Transverse colon (tissue), 3 donors: ENCODE results near the gene TBX21.
"Not testable (repeated sequence)": the region's sequence is repeated elsewhere in the genome, so short reads cannot be mapped to it uniquely, and the experiment has no call there.

Source experiments
- CTCF ChIP-seq, 5 experiments: fragments of 200-600 bp in 3 of 5; fragments of 450-650 bp in 2 of 5; sonication (generic) in 3 of 5; IDR thresholded peaks; 1 replicate in 2 of 5; 2 replicates in 3 of 5; pipeline ENCODE4 v1.5.1; 2016 to 2017; ENCODE audit warnings: antibody characterized with exemption in 5 of 5, inconsistent platforms in 3 of 5, mild to moderate bottlenecking in 2 of 5, moderate library complexity in 1 of 5
- EP300 ChIP-seq: sonication (generic); formaldehyde crosslinking; IDR thresholded peaks from one replicate; pipeline ENCODE4 v1.6.1; 2017; ENCODE audit warnings: antibody characterized with exemption, low read depth

DNA sequence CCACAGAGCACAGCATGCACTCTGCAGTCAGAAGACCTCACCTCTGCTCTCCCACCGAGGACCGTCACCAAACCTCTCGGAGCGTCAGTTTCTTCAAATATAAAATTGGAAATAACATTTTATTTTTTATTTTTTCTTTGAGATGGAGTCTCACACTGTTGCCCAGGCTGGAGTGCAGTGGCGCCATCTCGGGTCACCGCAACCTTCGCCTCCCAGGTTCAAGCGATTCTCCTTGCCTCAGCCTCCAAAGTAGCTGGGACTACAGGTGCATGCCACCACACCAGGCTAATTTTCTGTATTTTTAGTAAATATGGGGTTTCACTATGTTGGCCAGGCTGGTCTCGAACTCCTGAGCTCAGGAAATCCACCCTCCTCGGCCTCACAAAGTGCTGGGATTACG is 6.9 kb downstream of the TBX21 start:
- TF ChIP-seq CTCF (IDR thresholded peaks at IDR 0.05); EP300: not testable (repeated sequence)
